ELR (cell line): Measurements from ENCODE around the gene TDRD6.
"Not testable (repeated sequence)": the region's sequence is repeated elsewhere in the genome, so short reads cannot be mapped to it uniquely, and the experiment has no call there.

ENCODE experiments used
- DNase-seq: peaks from one replicate; pipeline ENCODE4 v3.0.0-alpha.2; 2015; ENCODE audit warnings: low read depth

The TDRD6 gene

GRCh38 chr6:46687619-46688097 is at the start of gene TDRD6:
Gene TDRD6 (plus strand): TSS chr6:46687885. CDS start chr6:46688129, 244 bp downstream.
- DNase-seq: no peak

- no peak for DNase-seq
Measured at GRCh38 chr6:46637933-46638332, 49.8 kb upstream of the TDRD6 start.

DNA sequence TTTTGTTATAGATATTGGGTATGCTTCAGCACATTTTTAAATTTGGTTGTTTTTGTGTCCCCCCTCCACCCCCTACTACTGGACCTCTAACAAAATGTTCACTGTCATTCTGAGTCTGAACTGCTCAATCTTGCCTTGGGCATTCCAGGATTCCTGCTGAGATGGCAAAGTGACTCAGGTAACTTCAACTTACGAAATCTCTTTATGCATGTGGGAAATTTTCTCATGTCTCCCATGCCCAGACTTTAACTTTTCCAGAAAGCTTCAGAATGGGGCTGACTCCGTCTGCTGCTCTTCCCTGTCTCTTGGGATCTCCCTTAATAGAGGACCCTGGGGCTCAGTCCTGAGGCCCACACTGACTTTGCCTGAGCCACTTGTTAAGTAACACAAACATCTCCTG is 49.0 kb upstream of the TDRD6 start:
- DNase-seq: peak; percentile 47

- peak; percentile 36 for DNase-seq
Measured at GRCh38 chr6:46642928-46643751, 44.5 kb upstream of the TDRD6 start.

- no peak for DNase-seq
Measured at GRCh38 chr6:46645265-46645664, 42.4 kb upstream of the TDRD6 start.

- not testable (repeated sequence) for DNase-seq
Measured at GRCh38 chr6:46648108-46648507, 39.6 kb upstream of the TDRD6 start.

- peak; percentile 46 for DNase-seq
Measured at GRCh38 chr6:46648869-46649492, 38.7 kb upstream of the TDRD6 start.

GRCh38 chr6:46651006-46651405 is 36.7 kb upstream of the TDRD6 start:
- no peak for DNase-seq

DNA sequence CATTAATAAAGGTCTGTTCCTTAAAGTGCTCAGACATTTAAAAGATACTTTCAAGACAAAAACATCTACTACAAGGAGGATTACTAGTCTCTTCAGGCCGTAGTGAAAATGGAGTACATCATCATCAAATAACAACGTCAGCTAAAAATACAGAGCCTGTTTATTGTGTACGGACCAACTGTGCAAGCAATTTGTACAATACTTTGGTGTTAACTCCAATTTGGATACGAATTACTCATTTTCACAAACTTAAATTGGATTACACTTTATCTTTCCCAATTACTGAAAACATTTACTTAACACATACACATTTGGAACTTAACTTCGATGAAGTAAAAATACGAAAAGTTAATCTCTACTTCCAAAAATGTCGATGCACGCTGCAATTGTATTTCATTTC is 35.9 kb upstream of the TDRD6 start:
- no peak for DNase-seq

DNA sequence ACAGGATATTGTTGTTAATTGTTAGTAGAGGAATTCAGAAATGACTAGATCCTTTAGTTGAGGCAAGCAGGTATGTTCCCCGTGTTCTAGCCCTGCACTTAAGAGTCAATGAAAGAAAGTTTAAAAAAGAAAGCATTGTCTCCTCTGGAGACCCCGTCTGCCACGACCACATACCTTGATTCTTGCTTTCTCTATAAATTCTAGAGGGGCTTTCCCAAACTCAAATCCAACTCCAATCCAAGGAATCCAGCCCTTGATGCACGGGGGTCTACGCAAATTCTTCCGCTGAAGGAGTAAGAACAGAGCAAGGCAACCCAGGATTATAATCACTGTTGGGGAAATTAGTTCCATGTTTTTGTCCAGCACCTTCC is 35.5 kb upstream of the TDRD6 start:
- DNase-seq: no peak

GRCh38 chr6:46652603-46653438 is 34.9 kb upstream of the TDRD6 start, which contains the start of the genes CYP39A1 and SLC25A27:
Gene CYP39A1 (minus strand): TSS chr6:46652818. CDS start chr6:46652582, 236 bp downstream.
Gene SLC25A27 (plus strand): TSS chr6:46652975. CDS start chr6:46653193, 218 bp downstream.
- peak; percentile 89 for DNase-seq

GRCh38 chr6:46653439-46654195 is 34.1 kb upstream of the TDRD6 start:
- no peak for DNase-seq

GRCh38 chr6:46655803-46656202 is 31.9 kb upstream of the TDRD6 start:
- DNase-seq: peak; percentile 25

GRCh38 chr6:46657642-46658041 is 30.0 kb upstream of the TDRD6 start:
- DNase-seq: no peak

- no peak for DNase-seq
Measured at GRCh38 chr6:46661483-46661882, 26.2 kb upstream of the TDRD6 start.

GRCh38 chr6:46667377-46667776 is 20.3 kb upstream of the TDRD6 start:
- DNase-seq: no peak

DNA sequence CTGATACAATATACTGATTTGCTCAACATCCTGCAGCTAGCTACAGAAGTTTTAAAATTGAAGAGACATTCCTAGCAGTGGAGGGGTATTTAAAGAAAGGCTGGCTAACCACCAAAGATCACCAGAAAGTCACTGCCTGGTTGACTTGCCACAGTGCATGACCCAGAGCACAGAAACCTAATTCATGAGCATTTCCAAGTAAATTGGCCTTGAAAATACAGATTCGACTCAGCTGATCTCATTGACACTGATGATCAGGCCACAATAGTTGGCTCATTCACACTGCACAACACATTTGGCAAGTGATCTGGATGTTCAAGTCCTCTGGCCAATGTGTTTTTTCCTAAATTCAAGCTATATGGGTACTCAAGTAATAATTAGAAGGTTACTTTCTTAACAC is 13.3 kb upstream of the TDRD6 start:
- no peak for DNase-seq

GRCh38 chr6:46676604-46677313 is 10.9 kb upstream of the TDRD6 start:
- DNase-seq: no peak

GRCh38 chr6:46677314-46677654 is 10.4 kb upstream of the TDRD6 start:
- DNase-seq: peak; percentile 34

GRCh38 chr6:46684771-46685170 is 2.9 kb upstream of the TDRD6 start:
- DNase-seq: peak; percentile 74
